ENCODE measurements around the gene CWH43.
A peak's percentile ranks its signal among the peaks of the same experiment; 100 is the strongest.

- no peak for TF ChIP-seq HDAC6 (IDR thresholded peaks at IDR 0.05; ENCODE audit: unreplicated experiment)
- no peak for TF ChIP-seq EZH2 (IDR thresholded peaks at IDR 0.05; ENCODE audit: borderline replicate concordance, control insufficient read depth, low read depth, low read length)
- peak; percentile 34 to 69 (median 51) for TF ChIP-seq CTCF (IDR thresholded peaks at IDR 0.05 in 2 of 3, conservative IDR thresholded peaks at IDR 0.05 in 1 of 3; ENCODE audit: control insufficient read depth in 2 of 3, extremely low read depth in 1 of 3, insufficient read depth in 1 of 3, low read depth in 3 of 3, low read length in 3 of 3)
- TF ChIP-seq BRCA1 (IDR thresholded peaks at IDR 0.05; ENCODE audit: low read depth, low read length), result no peak
- TF ChIP-seq HCFC1 (IDR thresholded peaks at IDR 0.05; ENCODE audit: low read length), result no peak
- no peak for TF ChIP-seq POLR2AphosphoS5 (IDR thresholded peaks at IDR 0.05; ENCODE audit: low read length)
- TF ChIP-seq SMC3 (IDR thresholded peaks at IDR 0.05; ENCODE audit: borderline replicate concordance, low read length), result no peak; the same call in 1 of the 2 replicates
- no peak for TF ChIP-seq IRF4 (IDR thresholded peaks at IDR 0.05; ENCODE audit: low read depth, low read length)
- no peak for TF ChIP-seq SUPT20H (IDR thresholded peaks at IDR 0.05; ENCODE audit: borderline replicate concordance, control insufficient read depth, low read depth, low read length)
- TF ChIP-seq ZNF217 (IDR thresholded peaks at IDR 0.05), result no peak
- no peak for TF ChIP-seq TCF12 (IDR thresholded peaks at IDR 0.05; ENCODE audit: low read depth, low read length)
- TF ChIP-seq BHLHE40 (IDR thresholded peaks at IDR 0.05; ENCODE audit: borderline replicate concordance in 1 of 2, low read depth in 2 of 2, low read length in 1 of 2), result no peak
- no peak for TF ChIP-seq ATF3 (IDR thresholded peaks at IDR 0.05; ENCODE audit: borderline replicate concordance, extremely low read depth, low read depth, low read length)
These were observed 41.3 kb upstream of the CWH43 start for GRCh38 chr4:48944756-48945241.

Data from GM12878 (cell line).